GM04504 (cell line): ENCODE results near the gene TAS2R3.

Experiments
- DNase-seq: peaks from one replicate; pipeline ENCODE4 v3.0.0-alpha.2; 2012; ENCODE audit warnings: low read depth

TAS2R3 gene

GRCh38 chr7:141785706-141786552 lies 22.0 kb downstream of the TAS2R3 start:
- peak; percentile 11 for DNase-seq

GRCh38 chr7:141788296-141788695 lies 24.4 kb downstream of the TAS2R3 start:
- DNase-seq: no peak

GRCh38 chr7:141789917-141790316 lies 26.0 kb downstream of the TAS2R3 start, which contains the start of gene TAS2R5:
TSS of gene TAS2R5 (plus strand) at chr7:141790217. CDS start at chr7:141790362, 145 bp downstream.
- no peak for DNase-seq

GRCh38 chr7:141792526-141792925 lies 28.6 kb downstream of the TAS2R3 start:
- DNase-seq: no peak
